ENCODE measurements around the gene PNMA8A. TPM values are rescaled to one million over a fixed set of nuclear protein-coding genes. Genes with fewer than 3 reads are reported as not detected.

Gene PNMA8A
- 2.2 and 13.3 TPM in 2 replicates for total RNA-seq

GRCh38 chr19:46471116-46471733 lies at the start of gene PNMA8A:
PNMA8A (minus strand) TSS chr19:46471563; CDS start chr19:46471035, 528 bp downstream.

GRCh38 chr19:46495786-46496099 lies 24.4 kb upstream of the PNMA8A start, which contains the start of gene PNMA8B:
PNMA8B (minus strand) TSS chr19:46495867; CDS start chr19:46495465, 402 bp downstream.

DNA sequence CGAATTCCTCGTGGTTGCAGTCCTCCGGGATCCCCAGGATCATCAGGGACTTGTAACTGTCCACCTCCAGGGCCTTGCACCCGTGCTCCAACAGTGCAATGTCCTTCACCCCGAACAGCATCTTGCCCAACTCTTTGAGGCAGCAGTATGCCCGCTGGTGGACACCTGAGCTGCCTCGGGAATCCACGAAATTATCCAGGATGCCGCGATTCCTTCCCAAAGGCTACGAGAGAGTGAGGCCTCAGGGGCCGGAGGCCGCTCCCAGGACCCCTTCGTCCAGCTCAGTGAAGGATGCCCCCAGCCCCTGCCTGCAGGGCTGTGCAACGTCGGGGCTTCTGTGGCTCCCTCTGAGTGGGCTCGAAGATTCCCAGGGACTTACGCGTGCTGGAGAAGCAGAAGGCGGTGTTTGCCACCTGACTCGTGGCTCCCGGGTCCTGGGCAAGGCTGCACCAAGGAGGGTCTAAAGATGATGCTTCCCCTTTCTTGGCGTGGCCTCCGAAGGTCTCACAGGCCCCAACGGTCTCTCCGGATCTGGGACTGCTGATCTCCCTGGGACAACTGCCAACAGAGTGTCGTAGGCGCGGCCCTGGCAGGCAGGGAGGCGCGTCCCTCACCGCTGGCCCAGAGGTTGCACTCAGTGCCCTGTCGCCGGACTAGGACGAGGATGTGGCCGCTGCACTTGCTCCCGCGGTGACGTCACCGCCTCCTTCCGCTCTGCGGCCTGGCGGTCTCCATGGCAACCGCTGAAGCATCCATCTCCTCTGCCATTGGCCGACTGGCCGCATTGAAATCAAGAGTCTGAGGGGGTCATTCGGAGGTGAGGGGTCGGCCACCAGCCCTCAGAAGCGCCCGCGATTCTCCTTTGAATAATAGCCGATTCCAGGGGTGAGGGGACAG lies 42.9 kb downstream of the PNMA8A start, which contains the start of gene PNMA8C:
TSS of gene PNMA8C (minus strand) at position 698 of the 897 bp plus-strand sequence. CDS start at position 121, 577 bp downstream.

Other genes starting within 250 kb of the PNMA8A start
- gene IGFL1, start 241.8 kb downstream of the PNMA8A start, total RNA-seq: not detected in 2 replicates
- gene HIF3A, start 174.5 kb downstream of the PNMA8A start, total RNA-seq: 3.7 and 5.5 TPM in 2 replicates
- gene PPP5C, start 124.5 kb downstream of the PNMA8A start, total RNA-seq: 58.2 and 107 TPM in 2 replicates
- 14.9 and 18.2 TPM in 2 replicates for gene CCDC8, start 58.0 kb downstream of the PNMA8A start, total RNA-seq
- gene PNMA8C, start 42.6 kb downstream of the PNMA8A start, total RNA-seq: under 0.01 TPM in 2 replicates
- gene PNMA8B, start 24.3 kb upstream of the PNMA8A start, total RNA-seq: 0.14 and 0.44 TPM in 2 replicates
- gene CALM3, start 129.8 kb upstream of the PNMA8A start, total RNA-seq: 99.1 and 184 TPM in 2 replicates
- gene PTGIR, start 153.5 kb upstream of the PNMA8A start, total RNA-seq: 6.7 and 10.1 TPM in 2 replicates
- gene GNG8, start 164.6 kb upstream of the PNMA8A start, total RNA-seq: not detected in 2 replicates
- 4.2 and 8.0 TPM in 2 replicates for gene DACT3, start 189.6 kb upstream of the PNMA8A start, total RNA-seq
- 14.9 and 15.3 TPM in 2 replicates for gene PRKD2, start 245.6 kb upstream of the PNMA8A start, total RNA-seq